ENCODE measurements around the gene HS2ST1. TPM values are rescaled to one million over a fixed set of nuclear protein-coding genes. Genes with fewer than 3 reads are reported as not detected.

HS2ST1 gene
- total RNA-seq, 2 donors from 2014 or later, result 6.5 to 10.4 TPM

DNA sequence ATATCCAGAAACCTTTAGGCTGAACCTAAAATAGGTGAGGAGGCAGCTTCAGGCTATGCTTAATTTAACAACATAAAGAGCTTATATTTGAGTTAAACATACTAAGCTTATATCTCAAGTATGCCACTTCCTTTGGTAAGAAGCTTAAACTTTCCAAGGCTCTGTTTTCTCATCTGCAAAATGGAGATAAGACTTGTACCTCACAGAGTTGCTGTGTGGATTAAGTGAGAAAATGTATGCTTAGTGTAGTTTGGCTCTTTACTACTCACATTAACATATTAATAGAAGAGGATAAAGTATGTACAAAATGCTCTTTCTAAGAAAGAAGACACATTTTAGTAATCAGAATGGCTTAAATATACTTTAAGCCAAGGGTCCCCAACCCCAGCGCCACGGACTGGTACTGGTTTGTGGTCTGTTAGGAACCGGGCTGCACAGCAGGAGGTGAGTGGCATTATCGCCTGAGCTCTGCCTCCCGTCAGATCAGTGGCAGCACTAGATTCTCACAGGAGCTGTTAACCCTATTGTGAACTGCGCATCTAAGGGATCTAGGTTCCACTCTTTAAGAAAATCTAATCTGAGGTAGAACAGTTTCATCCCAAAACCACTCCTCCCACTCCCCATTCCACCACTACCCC is 77.2 kb downstream of the HS2ST1 start:
- DNase-seq (ENCODE audit: low spot score) (no peak), ATAC-seq (ENCODE audit: insufficient number of reproducible peaks, low FRiP score, low read depth) (no peak)
- Histone ChIP-seq H3K27ac (no peak overlapping the region), H3K4me3 (no peak overlapping the region), H3K4me1 (ENCODE audit: control insufficient read depth in 1 of 2, low read depth in 2 of 2) (no peaks in the 10 kb centered on the region), H3K36me3 (no peaks in the 10 kb centered on the region), H3K9me3 (no peaks in the 10 kb centered on the region), H3K27me3 (replicated peaks; ENCODE audit: insufficient read depth) (no peaks in the 10 kb centered on the region)
- TF ChIP-seq, protein P1, sequence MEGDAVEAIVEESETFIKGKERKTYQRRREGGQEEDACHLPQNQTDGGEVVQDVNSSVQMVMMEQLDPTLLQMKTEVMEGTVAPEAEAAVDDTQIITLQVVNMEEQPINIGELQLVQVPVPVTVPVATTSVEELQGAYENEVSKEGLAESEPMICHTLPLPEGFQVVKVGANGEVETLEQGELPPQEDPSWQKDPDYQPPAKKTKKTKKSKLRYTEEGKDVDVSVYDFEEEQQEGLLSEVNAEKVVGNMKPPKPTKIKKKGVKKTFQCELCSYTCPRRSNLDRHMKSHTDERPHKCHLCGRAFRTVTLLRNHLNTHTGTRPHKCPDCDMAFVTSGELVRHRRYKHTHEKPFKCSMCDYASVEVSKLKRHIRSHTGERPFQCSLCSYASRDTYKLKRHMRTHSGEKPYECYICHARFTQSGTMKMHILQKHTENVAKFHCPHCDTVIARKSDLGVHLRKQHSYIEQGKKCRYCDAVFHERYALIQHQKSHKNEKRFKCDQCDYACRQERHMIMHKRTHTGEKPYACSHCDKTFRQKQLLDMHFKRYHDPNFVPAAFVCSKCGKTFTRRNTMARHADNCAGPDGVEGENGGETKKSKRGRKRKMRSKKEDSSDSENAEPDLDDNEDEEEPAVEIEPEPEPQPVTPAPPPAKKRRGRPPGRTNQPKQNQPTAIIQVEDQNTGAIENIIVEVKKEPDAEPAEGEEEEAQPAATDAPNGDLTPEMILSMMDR (IDR thresholded peaks at IDR 0.05), result no peak

DNA sequence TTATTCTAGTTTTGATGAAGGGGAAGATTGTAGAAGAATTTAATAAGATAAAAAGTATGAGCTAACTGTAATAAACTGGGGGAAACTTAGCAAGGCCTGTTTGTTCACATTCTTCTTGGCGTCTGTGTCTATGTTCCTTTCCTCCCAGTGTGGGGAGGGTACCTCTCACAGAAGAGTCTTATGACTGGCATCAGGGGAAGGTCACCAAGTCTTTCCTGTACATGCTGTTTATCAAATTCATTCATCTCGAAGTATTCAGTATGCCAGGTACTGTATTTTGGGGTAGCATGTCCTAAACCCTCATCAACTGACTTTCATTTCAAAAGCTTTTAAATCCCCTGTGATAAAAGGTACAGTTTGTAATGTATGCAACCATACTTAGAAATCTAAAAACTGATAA is 78.4 kb downstream of the HS2ST1 start:
- no peak for DNase-seq (ENCODE audit: low spot score)
- H3K36me3 ChIP-seq, result no peaks in the 10 kb centered on the region
- no peaks in the 10 kb centered on the region for H3K4me1 ChIP-seq (ENCODE audit: control insufficient read depth in 1 of 2, low read depth in 2 of 2)

DNA sequence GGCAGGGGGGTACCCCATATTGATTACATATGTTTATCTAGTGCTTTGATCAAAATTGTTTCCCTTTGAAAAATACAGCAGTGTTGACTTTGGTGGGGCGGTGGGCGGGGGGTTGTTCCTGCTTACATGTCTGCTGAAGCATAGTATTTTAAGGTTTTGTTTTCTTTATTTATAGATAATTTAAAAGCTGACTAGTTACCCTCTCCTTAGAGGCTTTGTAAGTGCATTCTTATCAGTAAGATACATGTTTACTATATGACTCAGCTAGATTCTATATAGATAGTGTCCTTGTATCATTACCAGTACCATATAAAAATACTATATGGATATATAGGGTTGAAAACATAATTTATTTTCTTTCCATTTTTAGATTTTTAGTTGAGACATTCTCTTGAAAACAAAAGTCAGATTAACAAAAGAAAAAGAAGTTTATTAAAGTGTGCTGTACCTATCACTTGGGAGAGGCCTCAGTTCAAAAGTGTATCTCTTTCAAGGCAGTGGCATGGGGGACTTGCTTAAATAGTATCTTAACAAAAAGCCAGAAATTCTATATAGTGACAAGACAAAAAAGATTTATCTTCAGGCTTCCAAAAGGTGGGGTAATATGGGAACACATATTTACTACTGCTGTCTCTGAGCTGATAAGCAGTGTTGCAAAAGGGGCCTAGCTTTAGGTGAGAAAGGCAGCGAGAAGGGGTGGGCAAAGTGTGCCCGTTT is 79.0 kb downstream of the HS2ST1 start:
- TF ChIP-seq, protein P1 (IDR thresholded peaks at IDR 0.05), result no peak
- Histone ChIP-seq H3K4me3 (no peak overlapping the region), H3K9me3 (no peaks in the 10 kb centered on the region), H3K4me1 (ENCODE audit: control insufficient read depth in 1 of 2, low read depth in 2 of 2) (no peaks in the 10 kb centered on the region), H3K27ac (no peak overlapping the region), H3K36me3 (no peaks in the 10 kb centered on the region), H3K27me3 (replicated peaks; ENCODE audit: insufficient read depth) (no peaks in the 10 kb centered on the region)
- ATAC-seq (ENCODE audit: insufficient number of reproducible peaks, low FRiP score, low read depth) (no peak), DNase-seq (ENCODE audit: low spot score) (no peak)

More for the DNA sequence above, 78.4 kb downstream of the HS2ST1 start:
- ATAC-seq (ENCODE audit: insufficient number of reproducible peaks, low FRiP score, low read depth), result no peak
- H3K4me3 ChIP-seq, result no peak overlapping the region
- H3K27ac ChIP-seq, result no peak overlapping the region
- H3K9me3 ChIP-seq, result no peaks in the 10 kb centered on the region
- TF ChIP-seq, protein P1 (IDR thresholded peaks at IDR 0.05), result no peak
- H3K27me3 ChIP-seq (replicated peaks; ENCODE audit: insufficient read depth), result no peaks in the 10 kb centered on the region

DNA sequence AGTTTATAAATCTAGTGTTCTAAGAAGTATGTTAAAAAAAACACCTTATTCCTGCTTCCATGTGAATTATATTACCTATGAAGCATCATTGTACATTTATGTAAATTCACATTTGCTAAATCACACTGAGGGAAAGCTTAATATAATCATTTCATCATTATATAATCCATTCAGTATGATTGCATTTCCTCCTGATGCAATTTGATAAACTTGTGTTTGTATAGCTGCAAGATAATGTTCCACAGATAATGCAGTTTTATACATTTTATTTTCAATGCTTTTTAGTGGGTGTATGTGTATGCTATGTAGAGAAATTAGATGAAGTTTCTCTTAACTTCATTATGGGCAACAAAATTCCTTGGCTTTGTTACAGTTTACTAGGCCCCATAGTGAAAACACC is 79.6 kb downstream of the HS2ST1 start:
- no peaks in the 10 kb centered on the region for H3K27me3 ChIP-seq (replicated peaks; ENCODE audit: insufficient read depth)
- TF ChIP-seq, protein P1 (IDR thresholded peaks at IDR 0.05), result no peak
- DNase-seq (ENCODE audit: low spot score) (no peak), ATAC-seq (ENCODE audit: insufficient number of reproducible peaks, low FRiP score, low read depth) (no peak)
- H3K4me3 ChIP-seq, result no peak overlapping the region
- no peak overlapping the region for H3K27ac ChIP-seq
- H3K36me3 ChIP-seq, result no peaks in the 10 kb centered on the region
- H3K4me1 ChIP-seq (ENCODE audit: control insufficient read depth in 1 of 2, low read depth in 2 of 2), result no peaks in the 10 kb centered on the region
- no peaks in the 10 kb centered on the region for H3K9me3 ChIP-seq

DNA sequence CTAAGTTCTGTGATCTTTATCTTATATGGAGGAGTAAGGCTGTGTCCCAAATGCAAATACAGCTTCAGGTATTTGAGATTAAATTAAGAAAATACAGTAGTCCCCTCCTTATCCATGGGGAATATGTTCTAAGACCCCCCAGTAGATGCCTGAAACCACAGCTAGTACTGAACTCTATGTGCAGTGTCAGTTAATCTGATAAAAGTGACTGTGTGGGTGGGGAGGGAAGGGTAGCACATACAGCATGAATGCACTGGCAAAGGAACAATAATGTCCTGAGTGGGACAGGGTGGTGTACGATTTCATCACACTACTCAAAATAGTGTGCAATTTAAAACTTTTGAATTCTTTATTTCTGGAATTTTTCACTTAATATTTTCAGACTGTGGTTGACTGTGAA is 83.1 kb downstream of the HS2ST1 start:
- Histone ChIP-seq H3K4me3 (no peak overlapping the region), H3K4me1 (ENCODE audit: control insufficient read depth in 1 of 2, low read depth in 2 of 2) (no peaks in the 10 kb centered on the region), H3K27me3 (replicated peaks; ENCODE audit: insufficient read depth) (no peaks in the 10 kb centered on the region), H3K27ac (no peak overlapping the region), H3K9me3 (no peaks in the 10 kb centered on the region), H3K36me3 (no peaks in the 10 kb centered on the region)
- DNase-seq (ENCODE audit: low spot score), result no peak
- ATAC-seq (ENCODE audit: insufficient number of reproducible peaks, low FRiP score, low read depth), result no peak
- TF ChIP-seq, protein P1 (IDR thresholded peaks at IDR 0.05), result no peak

All from thoracic aorta (tissue), 2 donors.